HepG2 (cell line): Measurements from ENCODE around the gene LRRC45. TPM values are rescaled to one million over a fixed set of nuclear protein-coding genes. Genes with fewer than 3 reads are reported as not detected.

Experiments used
- CEBPG ChIP-seq: IDR thresholded peaks from 2 replicates; pipeline ENCODE4 v1.6.1; 2016
- FOXP4 ChIP-seq: sonication (generic); formaldehyde crosslinking; IDR thresholded peaks from 2 replicates; pipeline ENCODE4 v1.4.0; 2020; ENCODE audit warnings: missing genetic modification reagents
- HOXA5 ChIP-seq: sonication (generic); formaldehyde crosslinking; IDR thresholded peaks from 2 replicates; pipeline ENCODE4 v1.4.0; 2020; ENCODE audit warnings: missing genetic modification reagents
- MIXL1 ChIP-seq: IDR thresholded peaks from 2 replicates; pipeline ENCODE4 v1.6.1; 2016
- MXI1 ChIP-seq: IDR thresholded peaks from 3 replicates; pipeline ENCODE4 v1.6.1; 2012; ENCODE audit warnings: low read depth, low read length, inconsistent platforms, borderline replicate concordance
- RBFOX2 ChIP-seq: fragments of 200-400 bp; formaldehyde crosslinking; IDR thresholded peaks from 2 replicates; pipeline ENCODE4 v1.6.1; 2017; ENCODE audit warnings: low read depth, mild to moderate bottlenecking, low read length
- SOX13 ChIP-seq, 3 experiments: fragments of 450-650 bp in 1 of 3; sonication (generic) in 1 of 3; formaldehyde crosslinking in 1 of 3; IDR thresholded peaks in 2 of 3; conservative IDR thresholded peaks in 1 of 3; 2 replicates each; pipeline versions ENCODE4 v1.5.0 to v1.6.1; 2016 to 2020; ENCODE audit warnings: antibody characterized with exemption in 1 of 3, mild to moderate bottlenecking in 1 of 3, missing compliant biosample characterization in 1 of 3, missing genetic modification reagents in 1 of 3, moderate library complexity in 1 of 3
- YEATS4 ChIP-seq: sonication (generic); formaldehyde crosslinking; IDR thresholded peaks from 2 replicates; pipeline ENCODE4 v1.4.0; 2020; ENCODE audit warnings: missing genetic modification reagents, borderline replicate concordance
- ZHX2 ChIP-seq, 2 experiments: sonication (generic) in 1 of 2; formaldehyde crosslinking in 1 of 2; IDR thresholded peaks; 2 replicates each; pipeline versions ENCODE4 v1.6.1 to v1.9.0; 2014 to 2022; ENCODE audit warnings: antibody characterized with exemption in 1 of 2, borderline replicate concordance in 1 of 2, inconsistent platforms in 1 of 2, low read depth in 1 of 2, missing genetic modification reagents in 1 of 2
- ZNF296 ChIP-seq: sonication (generic); formaldehyde crosslinking; conservative IDR thresholded peaks from 2 replicates; pipeline ENCODE4 v1.5.0; 2020; ENCODE audit warnings: mild to moderate bottlenecking, missing genetic modification reagents
- ZNF326 ChIP-seq: sonication (generic); formaldehyde crosslinking; IDR thresholded peaks from 2 replicates; pipeline ENCODE4 v1.4.0; 2020; ENCODE audit warnings: missing genetic modification reagents, borderline replicate concordance
- ZNF343 ChIP-seq: sonication (generic); formaldehyde crosslinking; IDR thresholded peaks from 2 replicates; pipeline ENCODE4 v1.4.0; 2020; ENCODE audit warnings: mild to moderate bottlenecking, missing genetic modification reagents
- ZNF567 ChIP-seq: sonication (generic); formaldehyde crosslinking; IDR thresholded peaks from 2 replicates; pipeline ENCODE4 v1.8.1; 2023; ENCODE audit warnings: mild to moderate bottlenecking, missing genetic modification reagents, borderline replicate concordance
- ZNF674 ChIP-seq: sonication (generic); formaldehyde crosslinking; IDR thresholded peaks from 2 replicates; pipeline ENCODE4 v1.5.0; 2020; ENCODE audit warnings: low read depth, mild to moderate bottlenecking, missing genetic modification reagents
- ZNF772 ChIP-seq: sonication (generic); formaldehyde crosslinking; IDR thresholded peaks from 2 replicates; pipeline ENCODE4 v1.5.0; 2020; ENCODE audit warnings: mild to moderate bottlenecking, missing genetic modification reagents
- ZNF883 ChIP-seq: sonication (generic); formaldehyde crosslinking; IDR thresholded peaks from 2 replicates; pipeline ENCODE4 v1.5.1; 2020; ENCODE audit warnings: mild to moderate bottlenecking, missing genetic modification reagents; ENCODE audit errors: not compliant biosample characterization
- ZSCAN12 ChIP-seq: sonication (generic); formaldehyde crosslinking; IDR thresholded peaks from 2 replicates; pipeline ENCODE4 v1.9.0; 2021; ENCODE audit warnings: mild to moderate bottlenecking, missing genetic modification reagents
- polyA plus RNA-seq, 8 experiments: library from polyadenylated mRNA; depleted of rRNA in 3 of 8; stranded (reverse) in 7 of 8; unstranded in 1 of 8; fragments of >200 nt; fragmentation: Illumina TruSeq in 4 of 8; extraction: Trizol in 4 of 8; gene quantifications; 2 replicates each; pipeline versions ENCODE4 v1.2.1 to v1.2.3, GENCODE V29; 2011 to 2016; ENCODE audit warnings: low read depth in 4 of 8, missing spikeins in 1 of 8, mixed read lengths in 1 of 8; ENCODE audit not compliant: insufficient read depth in 1 of 8
- total RNA-seq, 5 experiments: library from RNA; depleted of rRNA; stranded (reverse); fragments of >200 nt; fragmentation: Illumina TruSeq; extraction: Trizol; gene quantifications; 2 replicates each; pipeline ENCODE4 v1.2.3, GENCODE V29; 2016; ENCODE audit warnings: low read depth in 1 of 5
- TF ChIP-seq, protein P1 (sequence below): sonication (generic); formaldehyde crosslinking; IDR thresholded peaks from 2 replicates; pipeline ENCODE4 v1.4.0; 2020; ENCODE audit warnings: mild to moderate bottlenecking, missing genetic modification reagents
- TF ChIP-seq, protein P2 (sequence below): sonication (generic); formaldehyde crosslinking; IDR thresholded peaks from 2 replicates; pipeline ENCODE4 v1.4.0; 2020; ENCODE audit warnings: mild to moderate bottlenecking, missing genetic modification reagents

The LRRC45 gene
- total and polyA plus RNA-seq, 2 of the 13 experiments (the other 11 are each of a cell fraction or from before 2014, with no cell fraction given) = 11.6 to 48.1 TPM

GRCh38 chr17:81999587-81999975 lies 23.5 kb upstream of the LRRC45 start (continued):
- TF ChIP-seq ZHX2 (IDR thresholded peaks at IDR 0.05; ENCODE audit: low read depth) = peak; percentile 41; the same call in 1 of the 2 replicates
- no peak for TF ChIP-seq ZHX2 (CRISPR knock-in tag; IDR thresholded peaks at IDR 0.05; ENCODE audit: borderline replicate concordance)
- TF ChIP-seq ZNF326 (CRISPR knock-in tag) = no peak; the same call in 1 of the 2 replicates
- 0 out of 2 replicates have a peak, but pooled peaks have one; percentile 26 for TF ChIP-seq ZNF674 (CRISPR knock-in tag)
- 0 out of 2 replicates have a peak, but pooled peaks have one; percentile 36 for TF ChIP-seq ZNF343 (CRISPR knock-in tag)
- no peak for TF ChIP-seq ZNF883 (CRISPR knock-in tag)
- no peak for TF ChIP-seq ZNF567 (CRISPR knock-in tag)
- peak; percentile 63; the same call in 1 of the 3 replicates for TF ChIP-seq MXI1
- peak; percentile 15 for TF ChIP-seq FOXP4
- TF ChIP-seq, protein P1, sequence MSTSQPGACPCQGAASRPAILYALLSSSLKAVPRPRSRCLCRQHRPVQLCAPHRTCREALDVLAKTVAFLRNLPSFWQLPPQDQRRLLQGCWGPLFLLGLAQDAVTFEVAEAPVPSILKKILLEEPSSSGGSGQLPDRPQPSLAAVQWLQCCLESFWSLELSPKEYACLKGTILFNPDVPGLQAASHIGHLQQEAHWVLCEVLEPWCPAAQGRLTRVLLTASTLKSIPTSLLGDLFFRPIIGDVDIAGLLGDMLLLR (CRISPR knock-in tag) = no peak; the same call in 1 of the 2 replicates
- 0 out of 2 replicates have a peak, but pooled peaks have one; percentile 31 for TF ChIP-seq ZSCAN12
- 0 out of 2 replicates have a peak, but pooled peaks have one; percentile 23 for TF ChIP-seq MIXL1 (CRISPR knock-in tag)
- TF ChIP-seq CEBPG = peak; percentile 87
- TF ChIP-seq ZNF296 (CRISPR knock-in tag) = 0 out of 2 replicates have a peak, but pooled peaks have one; percentile 23
- TF ChIP-seq ZNF772 (CRISPR knock-in tag) = peak; percentile 41; the same call in 1 of the 2 replicates
- peak; percentile 2; the same call in 1 of the 2 replicates for TF ChIP-seq RBFOX2
- TF ChIP-seq, protein P2, sequence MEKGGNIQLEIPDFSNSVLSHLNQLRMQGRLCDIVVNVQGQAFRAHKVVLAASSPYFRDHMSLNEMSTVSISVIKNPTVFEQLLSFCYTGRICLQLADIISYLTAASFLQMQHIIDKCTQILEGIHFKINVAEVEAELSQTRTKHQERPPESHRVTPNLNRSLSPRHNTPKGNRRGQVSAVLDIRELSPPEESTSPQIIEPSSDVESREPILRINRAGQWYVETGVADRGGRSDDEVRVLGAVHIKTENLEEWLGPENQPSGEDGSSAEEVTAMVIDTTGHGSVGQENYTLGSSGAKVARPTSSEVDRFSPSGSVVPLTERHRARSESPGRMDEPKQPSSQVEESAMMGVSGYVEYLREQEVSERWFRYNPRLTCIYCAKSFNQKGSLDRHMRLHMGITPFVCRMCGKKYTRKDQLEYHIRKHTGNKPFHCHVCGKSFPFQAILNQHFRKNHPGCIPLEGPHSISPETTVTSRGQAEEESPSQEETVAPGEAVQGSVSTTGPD (CRISPR knock-in tag) = 0 out of 2 replicates have a peak, but pooled peaks have one; percentile 14
- 0 out of 2 replicates have a peak, but pooled peaks have one; percentile 19 for TF ChIP-seq HOXA5 (CRISPR knock-in tag)
- 0 out of 2 replicates have a peak, but pooled peaks have one; percentile 13 for TF ChIP-seq YEATS4
- no peak for TF ChIP-seq SOX13 (IDR thresholded peaks at IDR 0.05)
- TF ChIP-seq SOX13 (CRISPR knock-in tag; conservative IDR thresholded peaks at IDR 0.05 in 1 of 2, IDR thresholded peaks at IDR 0.05 in 1 of 2) = peak in 1 of 2 experiments; percentile 43; a peak in 2 of 4 replicates
